GM20000 (cell line): ENCODE measurements around the gene THBS2.
"Not testable (repeated sequence)": the region's sequence is repeated elsewhere in the genome, so short reads cannot be mapped to it uniquely, and the experiment has no call there.

ENCODE experiments used
- DNase-seq: peaks from one replicate; pipeline ENCODE4 v3.0.0; 2012; ENCODE audit warnings: low spot score
- CTCF ChIP-seq: IDR thresholded peaks from 2 replicates; pipeline ENCODE4 v1.5.1; 2012; ENCODE audit warnings: mild to moderate bottlenecking, control low read depth; ENCODE audit errors: extremely low read depth, missing control alignments

Gene THBS2

GRCh38 chr6:169263836-169264608 lies 10.4 kb upstream of the THBS2 start:
- TF ChIP-seq CTCF = no peak
- DNase-seq = no peak

- TF ChIP-seq CTCF = no peak
- no peak for DNase-seq
Measured at GRCh38 chr6:169263374-169263773, 9.7 kb upstream of the THBS2 start.

GRCh38 chr6:169262602-169263001 lies 9.0 kb upstream of the THBS2 start:
- not testable (repeated sequence) for DNase-seq

GRCh38 chr6:169256518-169256917 lies 2.9 kb upstream of the THBS2 start:
- no peak for DNase-seq
- TF ChIP-seq CTCF = no peak

GRCh38 chr6:169256061-169256460 lies 2.4 kb upstream of the THBS2 start:
- no peak for DNase-seq
- TF ChIP-seq CTCF = no peak

- no peak for TF ChIP-seq CTCF
- DNase-seq = no peak
Measured at GRCh38 chr6:169255643-169256042, 2.0 kb upstream of the THBS2 start.

GRCh38 chr6:169254456-169255316 lies 1.0 kb upstream of the THBS2 start:
- DNase-seq = no peak
- TF ChIP-seq CTCF = no peak
